ENCODE results near the gene ZNF827.
"Not testable (repeated sequence)": the region's sequence is repeated elsewhere in the genome, so short reads cannot be mapped to it uniquely, and the experiment has no call there.

Gene ZNF827

DNA sequence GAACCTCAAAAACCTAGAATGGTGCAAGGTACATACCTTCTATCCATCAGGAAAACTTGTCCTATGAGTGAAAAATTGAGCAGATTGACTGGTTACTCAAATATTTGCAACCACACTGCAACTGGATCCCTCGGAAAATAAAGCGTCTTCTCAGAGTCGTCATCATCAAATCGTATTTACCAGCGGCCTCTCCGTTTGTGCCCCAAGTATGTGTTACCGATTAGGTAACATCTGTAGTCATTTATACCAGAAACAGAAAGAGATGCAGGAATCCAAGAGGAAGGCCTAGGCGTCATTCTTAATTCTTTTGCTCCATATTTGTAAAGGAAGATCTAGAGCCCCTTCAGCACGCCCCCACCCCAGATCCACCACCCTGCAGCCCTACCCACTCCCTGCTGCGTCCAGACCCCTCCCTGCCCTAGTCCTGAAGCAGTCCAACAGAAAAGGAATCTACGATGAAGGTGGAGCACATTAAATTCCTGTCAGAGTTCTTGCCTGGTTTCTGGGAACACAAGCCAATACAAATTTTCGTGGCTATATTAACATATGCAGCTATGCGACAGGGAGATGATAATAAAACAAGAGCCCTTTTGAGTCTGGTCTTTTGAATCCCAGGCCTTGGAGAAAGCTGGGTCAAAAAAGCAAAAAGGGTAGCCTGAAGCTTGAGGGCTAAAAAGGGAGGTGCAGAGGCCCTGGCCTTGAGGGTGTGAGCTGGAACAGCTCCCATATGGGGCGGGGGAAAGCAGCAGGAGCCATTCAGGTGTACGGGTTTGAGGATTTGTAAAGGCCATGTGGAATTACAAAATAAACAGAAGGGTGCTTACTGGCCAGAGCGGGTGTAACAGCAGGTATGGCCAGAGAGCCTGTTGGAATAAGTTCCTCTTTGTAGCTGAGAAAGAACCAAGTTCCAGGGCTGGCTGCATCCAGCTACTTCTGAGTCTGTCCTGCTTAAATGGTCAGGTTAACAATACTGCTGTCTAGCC lies 77.0 kb downstream of the ZNF827 start:
- FAIRE-seq = no peak

DNA sequence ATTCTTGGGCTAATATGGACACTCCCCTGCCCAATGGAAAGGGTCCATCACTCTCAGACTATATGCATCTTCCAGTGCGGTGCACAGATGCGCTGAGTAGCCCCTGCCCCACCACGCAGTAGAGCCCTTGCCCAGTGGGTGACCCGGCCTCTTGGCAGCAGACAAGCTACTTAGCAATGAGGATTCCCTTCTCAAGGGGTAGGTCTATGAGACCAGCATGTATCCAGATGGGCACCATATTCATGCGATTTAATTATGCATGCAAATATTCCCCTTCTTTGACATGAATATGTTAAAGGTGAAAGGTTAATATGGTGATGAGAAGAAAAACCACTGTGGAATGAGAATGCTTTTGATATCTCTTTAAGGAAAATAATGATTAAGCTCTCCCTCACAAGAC lies 77.7 kb downstream of the ZNF827 start:
- FAIRE-seq = no peak

GRCh38 chr4:145860446-145860845 lies 78.2 kb downstream of the ZNF827 start:
- FAIRE-seq = no peak

- no peak for FAIRE-seq
These were observed 78.7 kb downstream of the ZNF827 start for GRCh38 chr4:145859926-145860325.

DNA sequence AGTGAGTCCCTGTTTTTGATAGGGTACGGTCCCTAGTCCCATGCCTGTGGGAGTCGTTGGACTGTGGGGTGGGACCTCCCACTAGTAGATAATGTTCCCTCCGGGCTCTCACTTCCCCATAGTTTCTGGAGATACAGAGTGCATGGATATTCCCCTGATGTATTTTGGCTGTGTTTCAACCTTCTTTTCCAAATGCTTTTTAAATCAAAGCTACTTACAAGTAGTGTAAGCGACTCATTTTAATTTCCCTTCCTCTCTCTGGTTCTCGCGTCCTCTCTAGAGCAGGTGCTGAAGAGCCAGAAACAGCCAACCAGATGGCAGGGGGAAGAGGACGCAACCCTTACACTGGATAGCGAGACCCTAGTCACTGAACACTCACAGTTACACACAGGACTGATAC lies 79.2 kb downstream of the ZNF827 start:
- FAIRE-seq = no peak

- no peak for FAIRE-seq
These were observed 86.3 kb downstream of the ZNF827 start for GRCh38 chr4:145852256-145852839.

DNA sequence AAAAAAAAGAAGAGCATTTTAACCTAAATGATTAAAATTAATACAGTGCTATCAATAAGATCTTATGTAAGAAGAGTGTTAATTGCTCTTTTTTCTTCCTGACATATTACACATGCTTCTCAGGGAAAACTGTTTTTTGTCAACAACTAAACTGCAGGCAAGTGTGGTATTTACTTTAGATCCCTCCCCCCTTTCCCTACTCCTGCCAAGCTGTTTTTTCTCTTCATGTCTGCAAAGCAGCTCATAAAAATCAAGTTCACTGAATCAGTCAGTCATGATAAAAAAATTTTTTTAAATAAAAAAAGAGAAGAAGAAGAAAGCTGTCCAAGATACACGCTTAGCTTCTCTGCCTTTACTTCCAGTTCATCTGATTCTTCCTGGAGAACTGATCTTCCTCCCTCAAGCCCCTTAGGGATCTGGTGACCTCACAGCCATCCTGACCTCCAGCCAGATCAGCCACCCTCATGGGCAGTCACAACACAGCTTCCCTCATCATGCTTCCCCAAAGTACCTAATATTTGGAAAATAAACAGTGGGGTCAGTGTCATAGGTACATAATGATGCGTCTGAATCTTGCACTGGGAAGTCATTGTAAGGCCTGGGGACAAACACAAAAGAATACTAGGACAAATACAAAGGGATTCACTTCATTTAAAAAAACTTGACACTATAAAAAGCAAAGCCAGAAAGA lies 87.0 kb downstream of the ZNF827 start:
- no peak for FAIRE-seq

- no peak for FAIRE-seq
These were observed 90.9 kb downstream of the ZNF827 start for GRCh38 chr4:145847764-145848163.

DNA sequence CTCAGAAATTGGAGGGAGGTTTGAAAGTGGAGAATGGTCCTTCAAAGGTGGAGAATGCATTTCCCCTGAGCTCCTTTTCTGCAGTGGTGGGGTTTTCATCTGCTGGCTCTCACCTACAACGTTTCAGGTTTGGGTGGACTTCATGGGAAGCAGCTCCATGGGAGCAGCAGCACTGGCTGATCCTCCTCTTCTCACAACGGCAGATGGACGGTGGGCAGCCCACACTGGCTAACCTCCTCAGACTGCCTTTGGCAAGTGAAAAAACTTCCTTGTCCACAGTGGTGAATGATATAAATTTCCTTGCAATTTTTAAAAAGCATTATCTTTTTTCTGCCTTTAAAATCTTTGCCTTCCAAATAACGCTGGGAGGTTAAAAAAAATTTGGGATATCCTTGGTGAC lies 93.5 kb downstream of the ZNF827 start:
- FAIRE-seq = no peak

- no peak for FAIRE-seq
These were observed 95.0 kb downstream of the ZNF827 start for GRCh38 chr4:145843639-145844038.

DNA sequence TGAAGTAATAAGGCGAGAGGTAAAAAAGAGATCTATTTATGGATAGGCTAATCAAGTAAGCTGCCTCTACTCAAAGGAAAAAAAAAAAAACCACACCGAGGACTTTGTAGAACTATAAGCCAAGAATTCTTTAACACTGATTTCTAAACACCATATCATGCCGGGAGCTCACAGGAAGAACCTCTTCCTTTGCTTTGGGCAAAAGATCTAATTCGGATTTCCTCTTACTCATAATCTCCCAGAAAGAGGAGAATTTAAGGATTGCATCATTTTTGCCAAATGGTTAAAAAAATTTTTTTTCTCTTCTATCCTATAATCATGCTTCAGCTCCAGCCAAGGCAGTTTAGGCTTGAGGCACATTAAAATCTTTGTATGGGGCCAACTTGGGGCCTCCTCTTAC lies 95.5 kb downstream of the ZNF827 start:
- no peak for FAIRE-seq

DNA sequence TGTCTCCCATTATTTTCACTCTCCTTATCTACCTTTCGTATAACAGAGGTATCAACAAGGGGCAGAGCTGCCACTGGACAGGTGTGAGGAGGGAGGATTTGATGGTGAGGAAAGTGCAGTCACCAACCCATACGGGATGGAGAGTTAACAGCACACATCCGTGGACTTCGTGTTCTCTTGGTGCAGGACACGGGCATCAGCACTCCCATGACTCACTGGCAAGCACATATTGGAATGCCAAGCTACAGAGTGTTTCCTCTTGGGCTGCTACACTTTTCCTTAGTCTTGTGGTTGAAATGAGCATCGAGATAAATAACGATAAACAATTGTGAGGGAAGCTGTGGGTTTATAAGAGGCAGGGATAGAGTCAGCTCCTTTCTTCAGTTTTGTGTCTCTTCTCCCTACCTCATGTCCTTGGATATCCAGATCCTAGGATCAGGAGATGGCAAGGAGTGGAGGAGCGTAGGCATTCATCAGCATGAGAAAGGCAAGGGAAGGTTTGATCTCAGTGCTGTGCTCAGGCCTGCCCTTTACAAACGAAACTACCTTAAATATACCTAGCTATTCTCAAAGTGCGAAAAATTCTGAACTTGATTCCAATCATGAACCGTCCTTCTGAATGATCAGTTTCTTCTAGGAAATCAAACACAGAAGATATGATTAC lies 96.3 kb downstream of the ZNF827 start:
- FAIRE-seq = no peak

GRCh38 chr4:145840801-145841200 lies 97.8 kb downstream of the ZNF827 start:
- no peak for FAIRE-seq

GRCh38 chr4:145840162-145840768 lies 98.4 kb downstream of the ZNF827 start:
- FAIRE-seq = no peak

DNA sequence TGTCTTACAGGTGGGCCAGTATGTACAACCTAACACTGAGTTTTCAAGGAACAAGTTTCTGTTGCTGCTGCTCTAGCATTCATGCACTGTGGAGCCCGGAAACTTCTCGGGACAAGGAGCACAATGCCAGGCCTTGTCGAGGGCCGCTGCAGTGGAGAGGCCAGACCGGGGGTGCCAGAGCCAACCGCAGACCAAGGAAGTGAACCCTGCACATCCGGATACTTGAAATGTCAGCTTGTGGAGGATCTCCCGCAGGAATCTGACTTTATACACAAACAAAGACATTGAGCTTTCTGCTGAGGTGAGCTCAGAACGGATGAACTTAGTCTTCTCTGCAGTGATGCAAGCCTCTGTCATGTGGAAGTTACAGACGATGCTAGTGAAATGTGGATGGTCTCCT lies 99.5 kb downstream of the ZNF827 start:
- no peak for FAIRE-seq

GRCh38 chr4:145832384-145832783 lies 106.2 kb downstream of the ZNF827 start:
- FAIRE-seq = not testable (repeated sequence)

- FAIRE-seq = no peak
These were observed 107.9 kb downstream of the ZNF827 start for GRCh38 chr4:145830699-145831098.

DNA sequence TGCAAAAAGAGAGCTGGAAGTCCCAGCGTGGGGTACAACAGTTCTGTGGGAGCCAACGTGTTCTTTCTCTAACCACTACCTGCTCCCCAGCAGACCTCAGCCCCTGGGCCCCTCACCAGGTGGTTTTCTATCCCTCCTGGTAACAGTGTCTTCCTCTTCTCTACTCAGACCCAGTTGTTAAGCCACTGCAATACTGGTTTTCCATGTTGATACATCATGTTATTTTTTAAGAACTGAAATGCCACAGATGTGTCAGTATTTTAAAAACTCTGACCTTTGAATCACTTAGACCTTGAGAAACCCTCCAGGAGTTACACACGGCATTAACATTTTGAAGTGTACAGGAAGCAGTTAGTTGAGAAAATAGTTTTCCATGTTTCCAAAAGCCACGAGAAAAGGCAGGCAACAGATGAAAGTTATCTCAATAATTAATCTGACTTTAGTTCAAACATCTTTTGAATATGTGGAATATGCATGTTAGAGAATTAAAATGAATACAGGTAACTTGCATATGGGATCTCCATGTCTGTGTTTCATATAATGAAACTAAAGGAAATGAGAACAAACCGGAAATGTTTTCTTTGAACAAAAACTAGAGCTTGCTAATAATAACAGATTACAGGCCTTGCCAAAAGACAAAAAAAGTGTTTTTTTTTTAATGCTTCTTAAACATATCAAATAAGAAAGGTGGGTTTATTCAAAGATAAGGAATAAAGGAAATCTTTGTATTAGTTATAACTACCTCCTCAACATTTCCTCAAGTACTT lies 108.8 kb downstream of the ZNF827 start:
- no peak for FAIRE-seq

- FAIRE-seq = no peak
These were observed 109.7 kb downstream of the ZNF827 start for GRCh38 chr4:145828802-145829485.

GRCh38 chr4:145827885-145828284 lies 110.7 kb downstream of the ZNF827 start:
- no peak for FAIRE-seq

DNA sequence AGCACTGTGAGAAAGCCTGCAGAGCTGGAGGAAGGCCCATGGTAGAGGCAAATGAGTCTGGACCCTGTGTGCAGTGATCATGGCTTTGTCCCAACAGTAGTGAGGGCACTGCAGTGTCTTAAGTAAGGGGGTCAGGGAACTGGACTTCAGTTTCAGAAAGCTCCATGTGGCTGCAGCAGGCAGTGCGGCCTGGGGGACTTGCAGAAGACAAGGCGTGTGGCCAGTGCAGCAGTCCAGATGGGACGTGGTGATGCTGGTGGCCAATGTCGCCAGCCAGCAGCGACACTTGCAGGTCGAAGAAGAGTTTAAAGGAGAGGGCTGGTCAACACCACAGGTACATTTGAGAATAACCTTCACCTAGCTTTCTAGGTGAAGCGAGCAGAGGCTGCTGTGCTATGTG lies 113.4 kb downstream of the ZNF827 start:
- no peak for FAIRE-seq

Measured in G401.6 (cell line).